Cardiac muscle cell (in vitro differentiated cells and primary cell): Measurements from ENCODE around the gene EFNA5. TPM values are rescaled to one million over a fixed set of nuclear protein-coding genes. Genes with fewer than 3 reads are reported as not detected.
A peak's percentile ranks its signal among the peaks of the same experiment; 100 is the strongest.

ENCODE experiments used
- DNase-seq, 2 donors: peaks; one replicate each; pipeline versions ENCODE4 v3.0.0 to v3.0.0-alpha.2; 2010 to 2017; ENCODE audit warnings: low read depth in 1 of 2, low spot score in 1 of 2
- H3K27ac ChIP-seq: fragments of 200-600 bp; sonication (generic); 2 replicates; pipeline ENCODE4 v1.5.1; 2016
- H3K27me3 ChIP-seq: fragments of 200-600 bp; sonication (generic); 2 replicates; pipeline ENCODE4 v1.6.0; 2016; ENCODE audit warnings: control low read depth
- H3K36me3 ChIP-seq: fragments of 200-600 bp; sonication (generic); 2 replicates; pipeline ENCODE4 v1.5.1; 2016; ENCODE audit warnings: control low read depth
- H3K4me1 ChIP-seq: fragments of 200-600 bp; sonication (generic); 2 replicates; pipeline ENCODE4 v1.8.1; 2017; ENCODE audit warnings: low read depth, mild to moderate bottlenecking, mixed run types
- H3K4me3 ChIP-seq: fragments of 200-600 bp; sonication (generic); 2 replicates; pipeline ENCODE4 v1.5.1; 2016; ENCODE audit warnings: mild to moderate bottlenecking
- H3K9me3 ChIP-seq: fragments of 200-600 bp; sonication (generic); 2 replicates; pipeline ENCODE4 v1.5.1; 2017; ENCODE audit warnings: low read depth, mild to moderate bottlenecking, control low read depth
- CTCF ChIP-seq: IDR thresholded peaks from 2 replicates; pipeline ENCODE4 v1.5.1; 2012; ENCODE audit warnings: low read depth, mild to moderate bottlenecking, low read length
- polyA plus RNA-seq: library from polyadenylated mRNA; unstranded; fragments of >200 nt; fragmentation: Nextera tagmentation; extraction: Ambion mirVana; gene quantifications from 2 replicates; pipeline ENCODE4 v1.2.1, GENCODE V29; 2016
- total RNA-seq: library from RNA; depleted of rRNA; stranded (reverse); fragments of >200 nt; gene quantifications from 2 replicates; pipeline ENCODE4 v1.2.3, GENCODE V29; 2016

The EFNA5 gene
- total and polyA plus RNA-seq, 2 experiments from 2014 or later = 4.5 to 12.0 TPM

GRCh38 chr5:107555425-107556090 is 115.2 kb downstream of the EFNA5 start:
- H3K4me3 ChIP-seq = no peak overlapping the region
- no peak overlapping the region for H3K27ac ChIP-seq
- no peak for TF ChIP-seq CTCF
- H3K4me1 ChIP-seq = peaks cover 19% of the 10 kb centered on the region
- no peaks in the 10 kb centered on the region for H3K9me3 ChIP-seq
- no peaks in the 10 kb centered on the region for H3K27me3 ChIP-seq
- no peaks in the 10 kb centered on the region for H3K36me3 ChIP-seq
- DNase-seq = no peak

- no peaks in the 10 kb centered on the region for H3K9me3 ChIP-seq
- no peak for TF ChIP-seq CTCF
Observed at GRCh38 chr5:107554776-107555424, 115.8 kb downstream of the EFNA5 start.

GRCh38 chr5:107553117-107553555 is 117.6 kb downstream of the EFNA5 start:
- H3K9me3 ChIP-seq = no peaks in the 10 kb centered on the region
- H3K27me3 ChIP-seq = no peaks in the 10 kb centered on the region
- DNase-seq = peak in 1 of 2 donors; percentile 33
- TF ChIP-seq CTCF = no peak
- no peak overlapping the region for H3K27ac ChIP-seq
- H3K4me1 ChIP-seq = peaks cover 15% of the 10 kb centered on the region
- no peaks in the 10 kb centered on the region for H3K36me3 ChIP-seq
- H3K4me3 ChIP-seq = no peak overlapping the region

More at GRCh38 chr5:107554776-107555424, 115.8 kb downstream of the EFNA5 start:
- Histone ChIP-seq H3K27me3 (no peaks in the 10 kb centered on the region), H3K4me1 (peaks cover 19% of the 10 kb centered on the region), H3K4me3 (no peak overlapping the region), H3K27ac (no peak overlapping the region), H3K36me3 (no peaks in the 10 kb centered on the region)
- DNase-seq = no peak

- H3K27ac ChIP-seq = no peak overlapping the region
- H3K4me3 ChIP-seq = no peak overlapping the region
- H3K36me3 ChIP-seq = no peaks in the 10 kb centered on the region
- no peak for TF ChIP-seq CTCF
- no peak for DNase-seq
- peaks cover 7% of the 10 kb centered on the region for H3K4me1 ChIP-seq
- no peaks in the 10 kb centered on the region for H3K27me3 ChIP-seq
- H3K9me3 ChIP-seq = no peaks in the 10 kb centered on the region
Observed at GRCh38 chr5:107551088-107551487, 119.6 kb downstream of the EFNA5 start.

- H3K4me1 ChIP-seq = peaks cover 16% of the 10 kb centered on the region
- TF ChIP-seq CTCF = no peak
- no peak for DNase-seq
- no peaks in the 10 kb centered on the region for H3K36me3 ChIP-seq
- no peaks in the 10 kb centered on the region for H3K27me3 ChIP-seq
- H3K4me3 ChIP-seq = no peak overlapping the region
- no peak overlapping the region for H3K27ac ChIP-seq
- no peaks in the 10 kb centered on the region for H3K9me3 ChIP-seq
Observed at GRCh38 chr5:107549567-107549966, 121.2 kb downstream of the EFNA5 start.
